ENCODE measurements around the gene RPH3AL.

DNA sequence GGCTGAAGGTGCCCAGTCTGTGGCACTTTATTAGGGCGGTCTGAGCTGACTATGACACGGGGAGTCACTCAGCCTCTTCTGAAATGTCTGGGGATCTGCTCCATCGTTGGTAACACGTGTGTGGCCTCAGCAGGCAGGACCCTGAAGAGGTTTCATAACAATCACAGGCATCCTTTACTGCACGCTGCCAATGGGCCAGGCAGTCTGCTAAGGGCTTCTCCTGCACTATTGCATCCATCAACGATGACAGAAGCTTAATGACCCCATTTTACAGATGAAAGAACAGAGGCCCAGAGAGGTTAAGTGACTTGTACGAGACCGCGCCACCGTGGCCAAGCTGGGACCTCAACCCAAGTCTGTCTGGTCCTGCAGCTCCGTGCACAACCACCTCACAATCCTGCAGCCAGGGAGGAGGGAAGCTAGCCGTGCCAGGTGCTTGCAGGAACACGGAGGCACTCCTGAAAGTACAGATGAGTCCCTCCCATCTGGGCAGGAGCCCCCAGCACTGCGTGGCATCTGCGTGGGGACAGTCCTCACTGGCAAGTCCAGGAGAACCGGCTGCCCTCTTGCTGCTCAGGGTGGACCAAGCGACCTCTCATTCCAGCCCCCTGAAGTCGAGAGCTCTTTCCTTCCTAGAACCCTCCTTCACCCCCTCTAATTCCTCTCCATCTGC lies 40.0 kb downstream of the RPH3AL start:
- TF ChIP-seq GATA3 (IDR thresholded peaks at IDR 0.05; ENCODE audit: low read depth, low read length): no peak
- TF ChIP-seq GATA2 (IDR thresholded peaks at IDR 0.05; ENCODE audit: low read depth, low read length): no peak

Measured in SH-SY5Y (cell line).